HEK293 (cell line): ENCODE data around the gene DPF3.

Source experiments
- CTCF ChIA-PET: fragments of 350-600 bp; formaldehyde crosslinking; extraction: SDS; loops from one replicate; lab custom pipeline; 2021; ENCODE audit warnings: antibody characterized with exemption; lab: Yijun Ruan, JAX
- POLR2A ChIA-PET: fragments of 300-600 bp; formaldehyde crosslinking; extraction: SDS; loops from one replicate; lab custom pipeline; 2020; ENCODE audit warnings: antibody characterized with exemption, inconsistent platforms; lab: Yijun Ruan, JAX
- H3K27ac ChIP-seq: fragments of 200-500 bp; sonication (Bioruptor generic); 2 replicates; pipeline ENCODE4 v1.5.1; 2014; ENCODE audit warnings: low read depth, low read length, control low read depth, inconsistent platforms; ENCODE audit errors: extremely low read depth
- H3K36me3 ChIP-seq, 2 experiments: fragments of 200-500 bp in 1 of 2; sonication (Bioruptor generic) in 1 of 2; 1 replicate in 1 of 2; 2 replicates in 1 of 2; pipeline ENCODE4 v1.5.1; 2014 to 2017; ENCODE audit warnings: inconsistent platforms in 2 of 2, low read length in 2 of 2; ENCODE audit not compliant: control insufficient read depth in 2 of 2, insufficient read depth in 1 of 2
- H3K4me1 ChIP-seq: fragments of 200-500 bp; sonication (Bioruptor generic); 2 replicates; pipeline ENCODE4 v1.5.1; 2014; ENCODE audit warnings: mild to moderate bottlenecking, low read length, inconsistent platforms; ENCODE audit not compliant: control insufficient read depth, insufficient read depth
- H3K4me3 ChIP-seq: 2 replicates; pipeline ENCODE4 v1.5.1; 2011; ENCODE audit warnings: low read depth, mild to moderate bottlenecking, control low read depth, low read length, moderate library complexity
- H3K9me3 ChIP-seq: fragments of 200-500 bp; sonication (Bioruptor generic); 2 replicates; pipeline ENCODE4 v1.5.1; 2014; ENCODE audit warnings: low read depth, low read length, inconsistent platforms; ENCODE audit not compliant: control insufficient read depth, insufficient read depth
- KLF1 ChIP-seq: fragments of 450-650 bp; formaldehyde crosslinking; IDR thresholded peaks from 2 replicates; pipeline ENCODE4 v1.5.1; 2016; ENCODE audit warnings: missing biosample characterization, missing genetic modification characterization
- KLF9 ChIP-seq: fragments of 450-650 bp; formaldehyde crosslinking; IDR thresholded peaks from 2 replicates; pipeline ENCODE4 v1.5.1; 2016; ENCODE audit warnings: missing biosample characterization, missing genetic modification characterization, low read depth
- PRDM2 ChIP-seq: fragments of 450-650 bp; formaldehyde crosslinking; IDR thresholded peaks from 2 replicates; pipeline ENCODE4 v1.5.1; 2016; ENCODE audit warnings: missing biosample characterization, missing genetic modification characterization, borderline replicate concordance
- REPIN1 ChIP-seq: fragments of 450-650 bp; formaldehyde crosslinking; IDR thresholded peaks from 2 replicates; pipeline ENCODE4 v1.5.1; 2017; ENCODE audit warnings: missing biosample characterization, missing genetic modification characterization, low read depth
- SALL2 ChIP-seq: fragments of 450-650 bp; formaldehyde crosslinking; IDR thresholded peaks from 2 replicates; pipeline ENCODE4 v1.5.0; 2017; ENCODE audit warnings: missing biosample characterization, mild to moderate bottlenecking, missing genetic modification characterization, borderline replicate concordance
- TRIM28 ChIP-seq: IDR thresholded peaks from 2 replicates; pipeline ENCODE4 v1.6.1; 2011; ENCODE audit warnings: low read length, control low read depth, borderline replicate concordance
- ZNF140 ChIP-seq: fragments of 450-650 bp; formaldehyde crosslinking; IDR thresholded peaks from 2 replicates; pipeline ENCODE4 v1.5.1; 2016; ENCODE audit warnings: missing biosample characterization, missing genetic modification characterization
- ZNF148 ChIP-seq: fragments of 450-650 bp; formaldehyde crosslinking; IDR thresholded peaks from 2 replicates; pipeline ENCODE4 v1.5.0; 2017; ENCODE audit warnings: missing biosample characterization, missing genetic modification characterization, borderline replicate concordance
- ZNF18 ChIP-seq: fragments of 450-650 bp; formaldehyde crosslinking; IDR thresholded peaks from 2 replicates; pipeline ENCODE4 v1.5.1; 2016; ENCODE audit warnings: missing biosample characterization, missing genetic modification characterization
- ZNF280D ChIP-seq: fragments of 450-650 bp; formaldehyde crosslinking; IDR thresholded peaks from 2 replicates; pipeline ENCODE4 v1.5.1; 2016; ENCODE audit warnings: missing biosample characterization, missing genetic modification characterization
- ZNF335 ChIP-seq: fragments of 450-650 bp; formaldehyde crosslinking; conservative IDR thresholded peaks from 2 replicates; pipeline ENCODE4 v1.5.1; 2016; ENCODE audit warnings: missing biosample characterization, missing genetic modification characterization
- ZNF37A ChIP-seq: fragments of 450-650 bp; IDR thresholded peaks from 2 replicates; pipeline ENCODE4 v1.5.1; 2018; ENCODE audit warnings: missing biosample characterization, missing genetic modification characterization
- ZNF580 ChIP-seq: fragments of 450-650 bp; formaldehyde crosslinking; IDR thresholded peaks from 2 replicates; pipeline ENCODE4 v1.5.1; 2016; ENCODE audit warnings: missing biosample characterization, missing genetic modification characterization
- ZSCAN30 ChIP-seq: fragments of 450-650 bp; IDR thresholded peaks from 2 replicates; pipeline ENCODE4 v1.5.1; 2018; ENCODE audit warnings: missing biosample characterization, mild to moderate bottlenecking, missing genetic modification characterization, moderate library complexity
- ZXDB ChIP-seq: fragments of 450-650 bp; formaldehyde crosslinking; IDR thresholded peaks from 2 replicates; pipeline ENCODE4 v1.5.1; 2016; ENCODE audit warnings: missing biosample characterization, missing genetic modification characterization

Gene DPF3

GRCh38 chr14:72801381-72801812 is 92.5 kb downstream of the DPF3 start (continued):
- TF ChIP-seq KLF1 (no peak), KLF9 (tag by site-specific recombination) (no peak), ZNF580 (tag by site-specific recombination) (no peak), ZNF140 (tag by site-specific recombination) (no peak), ZNF335 (tag by site-specific recombination) (peak; percentile 75), ZXDB (no peak), ZNF148 (tag by site-specific recombination) (no peak), SALL2 (tag by site-specific recombination) (no peak), ZNF280D (no peak), ZSCAN30 (tag by site-specific recombination) (no peak), PRDM2 (tag by site-specific recombination) (no peak)

GRCh38 chr14:72800848-72801370 is 93.0 kb downstream of the DPF3 start:
- ChIA-PET CTCF (no interaction called here), POLR2A (no interaction called here)
- H3K4me3 ChIP-seq = no peak overlapping the region
- H3K36me3 ChIP-seq = no peaks in the 10 kb centered on the region
- no peaks in the 10 kb centered on the region for H3K4me1 ChIP-seq
- H3K27ac ChIP-seq = no peak overlapping the region
- no peak for TF ChIP-seq REPIN1
- no peak for TF ChIP-seq TRIM28
- TF ChIP-seq ZNF18 (tag by site-specific recombination) = no peak
- TF ChIP-seq ZNF37A (tag by site-specific recombination) = no peak
- no peaks in the 10 kb centered on the region for H3K9me3 ChIP-seq
